Measurements from ENCODE around the gene MAPK8.

DNA sequence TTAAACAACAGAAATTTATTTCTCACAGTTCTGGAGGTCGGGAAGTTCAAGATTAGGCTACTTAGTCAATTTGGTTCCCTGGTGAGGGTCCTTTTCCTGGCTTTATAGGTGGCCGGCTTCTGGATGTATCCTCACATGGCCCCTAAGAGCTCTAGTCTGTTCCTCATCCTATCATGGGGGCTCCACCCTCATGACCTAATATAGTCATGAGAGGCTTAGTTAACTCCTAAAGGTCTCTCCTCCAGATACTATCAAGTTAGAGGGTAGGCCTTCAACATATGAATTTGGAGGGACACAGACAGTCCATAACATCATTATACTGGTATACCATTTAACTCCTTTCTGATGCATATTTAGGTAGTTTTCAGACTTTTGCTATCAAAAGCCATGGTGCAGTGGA, 7.6 kb downstream of the MAPK8 start:
- TF ChIP-seq, protein P1, sequence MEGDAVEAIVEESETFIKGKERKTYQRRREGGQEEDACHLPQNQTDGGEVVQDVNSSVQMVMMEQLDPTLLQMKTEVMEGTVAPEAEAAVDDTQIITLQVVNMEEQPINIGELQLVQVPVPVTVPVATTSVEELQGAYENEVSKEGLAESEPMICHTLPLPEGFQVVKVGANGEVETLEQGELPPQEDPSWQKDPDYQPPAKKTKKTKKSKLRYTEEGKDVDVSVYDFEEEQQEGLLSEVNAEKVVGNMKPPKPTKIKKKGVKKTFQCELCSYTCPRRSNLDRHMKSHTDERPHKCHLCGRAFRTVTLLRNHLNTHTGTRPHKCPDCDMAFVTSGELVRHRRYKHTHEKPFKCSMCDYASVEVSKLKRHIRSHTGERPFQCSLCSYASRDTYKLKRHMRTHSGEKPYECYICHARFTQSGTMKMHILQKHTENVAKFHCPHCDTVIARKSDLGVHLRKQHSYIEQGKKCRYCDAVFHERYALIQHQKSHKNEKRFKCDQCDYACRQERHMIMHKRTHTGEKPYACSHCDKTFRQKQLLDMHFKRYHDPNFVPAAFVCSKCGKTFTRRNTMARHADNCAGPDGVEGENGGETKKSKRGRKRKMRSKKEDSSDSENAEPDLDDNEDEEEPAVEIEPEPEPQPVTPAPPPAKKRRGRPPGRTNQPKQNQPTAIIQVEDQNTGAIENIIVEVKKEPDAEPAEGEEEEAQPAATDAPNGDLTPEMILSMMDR (IDR thresholded peaks at IDR 0.05), result no peak
- TF ChIP-seq POLR2A (IDR thresholded peaks at IDR 0.05), result no peak
